ENCODE results near the gene TAS2R60. TPM values are rescaled to one million over a fixed set of nuclear protein-coding genes. Genes with fewer than 3 reads are reported as not detected.

The TAS2R60 gene
- total and polyA plus RNA-seq, 2 of the 8 experiments (the other 6 are each of a cell fraction or from before 2014, with no cell fraction given): 0.15 to 0.32 TPM

- no peak overlapping the region for H2AK5ac ChIP-seq (ENCODE audit: low read depth, low read length)
- ChIA-PET POLR2A (ENCODE audit: partially characterized antibody) (no interaction called here), CTCF (ENCODE audit: partially characterized antibody) (interaction anchor here (1.3 kb wide), 1 partner anchor 15 kb away, joined by 3 read pairs; no protein-coding TSS in a partner anchor)
- H4K5ac ChIP-seq (ENCODE audit: insufficient read length, low read depth, low read length): no peak overlapping the region
- no peak overlapping the region for H2AFZ ChIP-seq (ENCODE audit: low read length)
- H3K79me2 ChIP-seq (ENCODE audit: control insufficient read depth in 1 of 2, insufficient read depth in 2 of 2, low read length in 2 of 2): no peaks in the 10 kb centered on the region
- H4K20me1 ChIP-seq (replicated peaks in 1 of 2; ENCODE audit: control insufficient read depth in 1 of 2, insufficient read depth in 2 of 2, low read length in 2 of 2): no peaks in the 10 kb centered on the region
- no peak overlapping the region for H2BK5ac ChIP-seq (ENCODE audit: low read depth, low read length)
- H3K9ac ChIP-seq (replicated peaks in 1 of 4; ENCODE audit: extremely low read depth in 1 of 4, low read depth in 3 of 4, low read length in 3 of 4): no peak overlapping the region
- FAIRE-seq: no peak
- H3K4ac ChIP-seq (replicated peaks; ENCODE audit: insufficient read length, low read depth, low read length): no peak overlapping the region
- H2BK12ac ChIP-seq (ENCODE audit: low read depth, low read length): no peak overlapping the region
- DNase-seq (ENCODE audit: low read depth in 1 of 2, low spot score in 2 of 2): no peak
- no peak overlapping the region for H3K56ac ChIP-seq (replicated peaks; ENCODE audit: insufficient read length, low read depth, low read length)
- H3K18ac ChIP-seq (ENCODE audit: extremely low read depth, low read length): no peak overlapping the region
- H3K4me3 ChIP-seq (ENCODE audit: extremely low read depth in 1 of 4, insufficient read depth in 2 of 4, low read depth in 3 of 4, low read length in 4 of 4): no peak overlapping the region
- no peak overlapping the region for H2BK20ac ChIP-seq (ENCODE audit: low read length)
- TF ChIP-seq KDM5A (IDR thresholded peaks at IDR 0.05; ENCODE audit: low read length): no peak
- no peak for TF ChIP-seq SP1 (IDR thresholded peaks at IDR 0.05; ENCODE audit: low read depth, low read length)
- TF ChIP-seq POLR2A (IDR thresholded peaks at IDR 0.05; ENCODE audit: control extremely low read depth in 1 of 2, low read depth in 2 of 2, low read length in 2 of 2): no peak
- no peak for TF ChIP-seq CREB1 (IDR thresholded peaks at IDR 0.05)
- no peak for TF ChIP-seq SP4 (IDR thresholded peaks at IDR 0.05; ENCODE audit: low read length)
- no peak for TF ChIP-seq CBX5 (IDR thresholded peaks at IDR 0.05; ENCODE audit: low read depth, low read length)
- TF ChIP-seq SP2 (IDR thresholded peaks at IDR 0.05; ENCODE audit: low read length): no peak
- no peak for TF ChIP-seq NANOG (IDR thresholded peaks at IDR 0.05; ENCODE audit: insufficient read depth, low read depth, low read length, poor library complexity, severe bottlenecking)
- TF ChIP-seq ASH2L (IDR thresholded peaks at IDR 0.05; ENCODE audit: low read length): no peak
- TF ChIP-seq SAP30 (IDR thresholded peaks at IDR 0.05; ENCODE audit: insufficient read depth, insufficient replicate concordance, low read length): no peak
- TF ChIP-seq POLR2AphosphoS5 (IDR thresholded peaks at IDR 0.05; ENCODE audit: low read depth, low read length): no peak
- no peak for TF ChIP-seq BRCA1 (IDR thresholded peaks at IDR 0.05; ENCODE audit: low read depth, low read length)
- H3K4me2 ChIP-seq (ENCODE audit: insufficient read depth in 1 of 2, low read depth in 2 of 2, low read length in 2 of 2): no peak overlapping the region
- H3K23ac ChIP-seq (ENCODE audit: insufficient read length): no peak overlapping the region
- no peaks in the 10 kb centered on the region for H3K79me1 ChIP-seq (ENCODE audit: low read depth, low read length)
- no peak overlapping the region for H3K14ac ChIP-seq (ENCODE audit: insufficient read length)
- no peaks in the 10 kb centered on the region for H3K36me3 ChIP-seq (ENCODE audit: control insufficient read depth in 2 of 4, insufficient read depth in 4 of 4, low read length in 3 of 4)
- H4K8ac ChIP-seq (ENCODE audit: extremely low read depth, insufficient read depth, low read length): no peak overlapping the region
- no peaks in the 10 kb centered on the region for H3K23me2 ChIP-seq (ENCODE audit: low read depth, low read length)
- H2BK120ac ChIP-seq (replicated peaks; ENCODE audit: low read depth, low read length): no peak overlapping the region
- H3K27ac ChIP-seq (ENCODE audit: low read depth, low read length): no peak overlapping the region
- H4K91ac ChIP-seq (replicated peaks; ENCODE audit: insufficient read length, low read length): no peak overlapping the region
- no peaks in the 10 kb centered on the region for H3K27me3 ChIP-seq (replicated peaks in 1 of 4; ENCODE audit: control insufficient read depth in 3 of 4, extremely low read depth in 1 of 4, insufficient read depth in 3 of 4, low read length in 3 of 4)
- H3K9me3 ChIP-seq (ENCODE audit: insufficient read depth in 2 of 2, low read depth in 1 of 2, low read length in 1 of 2): no peaks in the 10 kb centered on the region
- H2BK15ac ChIP-seq (ENCODE audit: low read length): no peak overlapping the region
- H3K4me1 ChIP-seq (replicated peaks in 1 of 4; ENCODE audit: control insufficient read depth in 3 of 4, insufficient read depth in 4 of 4, low read length in 3 of 4): peaks cover 0 to 6% (median 0%) of the 10 kb centered on the region in 4 experiments; a peak in 1 of 7 replicates
- WGBS, 2 experiments (ENCODE audit: extremely low coverage in 1 of 2, insufficient coverage in 1 of 2, insufficient read length in 1 of 2, insufficient replicate concordance in 2 of 2, low coverage in 1 of 2, low lambda C conversion rate in 2 of 2, missing lambda C conversion rate in 1 of 2): 64% methylated on average over 3 of the region's 3 CpGs; no CpG with 5 or more reads in 1 of the 2 experiments
Measured at GRCh38 chr7:143449793-143450192, 6.5 kb downstream of the TAS2R60 start.
